Left ventricle myocardium inferior (tissue), 1 donor: ENCODE data around the gene ANXA2R. TPM values are rescaled to one million over a fixed set of nuclear protein-coding genes. Genes with fewer than 3 reads are reported as not detected.

Experiments
- DNase-seq: peaks from one replicate; pipeline ENCODE4 v3.0.0-alpha.2; 2020
- H3K27ac ChIP-seq: fragments of 200-600 bp; replicated peaks from 2 replicates; pipeline ENCODE4 v1.8.0; 2021
- H3K27me3 ChIP-seq: fragments of 200-600 bp; 2 replicates; pipeline ENCODE4 v1.8.0; 2021; ENCODE audit warnings: low read depth
- H3K36me3 ChIP-seq: fragments of 200-600 bp; 2 replicates; pipeline ENCODE4 v1.8.0; 2021
- H3K4me1 ChIP-seq: fragments of 200-600 bp; 2 replicates; pipeline ENCODE4 v1.8.0; 2021
- H3K4me3 ChIP-seq: fragments of 200-600 bp; 2 replicates; pipeline ENCODE4 v1.8.0; 2021; ENCODE audit warnings: mild to moderate bottlenecking, moderate library complexity
- H3K9me3 ChIP-seq: fragments of 200-600 bp; replicated peaks from 2 replicates; pipeline ENCODE4 v1.8.0; 2021
- intact Hi-C: fragments of 100-400 bp; cut with micrococcal nuclease; formaldehyde crosslinking; loops from one replicate; pipeline ENCODE4 v1.11.0; 2022
- total RNA-seq: library from RNA; stranded (reverse); fragmentation: NEBNext Ultra II Directional; extraction: Animal tissue kit (Norgen Biotek cat#: 25700); gene quantifications from one replicate; pipeline ENCODE4 v1.2.1, GENCODE V29; 2021
- TF ChIP-seq, protein P1 (sequence below): fragments of 200-600 bp; IDR thresholded peaks from 2 replicates; pipeline ENCODE4 v1.8.0; 2021; ENCODE audit warnings: antibody characterized with exemption, mild to moderate bottlenecking, borderline replicate concordance
- donor health status: DM: no; HTN: yes; CAD: no; lungs with severe emphysema.

The ANXA2R gene
- total RNA-seq, 1 donor from 2014 or later: 0.82 TPM

DNA sequence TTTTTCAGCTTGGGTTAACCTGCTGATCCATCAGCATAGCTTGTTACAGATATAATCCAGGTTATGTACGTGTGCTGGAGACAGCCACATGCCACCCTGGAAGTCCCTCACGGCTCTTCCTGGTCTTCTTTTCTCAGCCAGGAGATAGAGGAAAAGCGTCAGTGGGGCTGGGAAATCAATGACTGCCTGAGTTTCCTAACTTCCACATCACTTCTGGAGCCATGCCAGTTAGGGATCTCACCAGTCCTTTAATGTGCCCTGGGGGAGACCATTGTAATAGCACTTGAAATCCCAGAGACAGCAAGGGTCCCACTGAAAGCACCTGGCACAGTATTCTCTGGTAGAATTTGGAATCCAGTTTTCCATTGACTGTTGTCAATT, 29.2 kb downstream of the ANXA2R start:
- intact Hi-C loops: no loop called here
- TF ChIP-seq, protein P1, sequence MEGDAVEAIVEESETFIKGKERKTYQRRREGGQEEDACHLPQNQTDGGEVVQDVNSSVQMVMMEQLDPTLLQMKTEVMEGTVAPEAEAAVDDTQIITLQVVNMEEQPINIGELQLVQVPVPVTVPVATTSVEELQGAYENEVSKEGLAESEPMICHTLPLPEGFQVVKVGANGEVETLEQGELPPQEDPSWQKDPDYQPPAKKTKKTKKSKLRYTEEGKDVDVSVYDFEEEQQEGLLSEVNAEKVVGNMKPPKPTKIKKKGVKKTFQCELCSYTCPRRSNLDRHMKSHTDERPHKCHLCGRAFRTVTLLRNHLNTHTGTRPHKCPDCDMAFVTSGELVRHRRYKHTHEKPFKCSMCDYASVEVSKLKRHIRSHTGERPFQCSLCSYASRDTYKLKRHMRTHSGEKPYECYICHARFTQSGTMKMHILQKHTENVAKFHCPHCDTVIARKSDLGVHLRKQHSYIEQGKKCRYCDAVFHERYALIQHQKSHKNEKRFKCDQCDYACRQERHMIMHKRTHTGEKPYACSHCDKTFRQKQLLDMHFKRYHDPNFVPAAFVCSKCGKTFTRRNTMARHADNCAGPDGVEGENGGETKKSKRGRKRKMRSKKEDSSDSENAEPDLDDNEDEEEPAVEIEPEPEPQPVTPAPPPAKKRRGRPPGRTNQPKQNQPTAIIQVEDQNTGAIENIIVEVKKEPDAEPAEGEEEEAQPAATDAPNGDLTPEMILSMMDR: no peak
- Histone ChIP-seq H3K36me3 (no peaks in the 10 kb centered on the region), H3K4me1 (peaks cover 29% of the 10 kb centered on the region), H3K9me3 (no peaks in the 10 kb centered on the region), H3K27ac (peak overlapping the region; percentile 92), H3K4me3 (no peak overlapping the region), H3K27me3 (peaks cover 62% of the 10 kb centered on the region)
- no peak for DNase-seq

DNA sequence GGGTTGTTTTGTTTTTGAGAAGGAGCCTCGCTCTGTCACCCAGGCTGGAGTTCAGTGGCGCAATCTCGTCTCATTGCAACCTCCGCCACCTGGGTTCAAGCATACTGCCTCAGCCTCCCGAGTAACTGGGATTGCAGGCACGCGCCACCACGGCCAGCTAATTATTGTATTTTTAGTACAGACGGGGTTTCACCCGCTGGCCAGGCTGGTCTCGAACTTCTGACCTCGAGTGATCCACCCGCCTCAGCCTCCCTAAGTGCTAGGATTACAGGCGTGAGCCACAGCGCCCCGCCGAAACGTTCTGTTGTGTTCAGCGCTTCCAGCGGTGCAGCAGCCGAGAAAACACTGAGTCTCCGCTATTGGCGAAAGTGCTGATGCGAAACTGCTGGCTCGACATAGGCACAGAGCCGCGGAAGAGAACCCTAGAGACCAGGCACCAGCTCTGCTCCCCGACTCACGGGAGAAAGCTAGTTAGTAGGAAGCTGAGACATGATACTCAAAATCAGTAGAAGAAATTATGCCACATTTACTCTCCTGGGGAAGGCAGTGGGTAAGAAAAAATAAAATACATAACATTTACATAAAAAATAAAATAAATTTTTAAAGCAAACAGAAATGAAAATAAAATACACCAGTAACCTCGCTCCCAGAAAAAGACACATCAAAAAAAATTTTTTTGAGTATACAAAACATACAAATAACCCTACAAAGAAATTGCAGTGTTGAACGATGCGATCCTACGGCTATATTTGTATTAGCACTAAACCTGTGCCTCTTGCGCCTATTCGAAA, 31.6 kb downstream of the ANXA2R start:
- peak overlapping the region; percentile 65 for H3K4me3 ChIP-seq
- peaks cover 75% of the 10 kb centered on the region for H3K27me3 ChIP-seq
- H3K36me3 ChIP-seq: no peaks in the 10 kb centered on the region
- no peaks in the 10 kb centered on the region for H3K9me3 ChIP-seq
- DNase-seq: peak; percentile 84
- TF ChIP-seq, protein P1: peak; percentile 9
- H3K27ac ChIP-seq: peak overlapping the region; percentile 92
- H3K4me1 ChIP-seq: peaks cover 29% of the 10 kb centered on the region
- intact Hi-C loops: loop anchor here (2.0 kb wide), 1 partner anchor 16 kb away; no protein-coding TSS in a partner anchor

DNA sequence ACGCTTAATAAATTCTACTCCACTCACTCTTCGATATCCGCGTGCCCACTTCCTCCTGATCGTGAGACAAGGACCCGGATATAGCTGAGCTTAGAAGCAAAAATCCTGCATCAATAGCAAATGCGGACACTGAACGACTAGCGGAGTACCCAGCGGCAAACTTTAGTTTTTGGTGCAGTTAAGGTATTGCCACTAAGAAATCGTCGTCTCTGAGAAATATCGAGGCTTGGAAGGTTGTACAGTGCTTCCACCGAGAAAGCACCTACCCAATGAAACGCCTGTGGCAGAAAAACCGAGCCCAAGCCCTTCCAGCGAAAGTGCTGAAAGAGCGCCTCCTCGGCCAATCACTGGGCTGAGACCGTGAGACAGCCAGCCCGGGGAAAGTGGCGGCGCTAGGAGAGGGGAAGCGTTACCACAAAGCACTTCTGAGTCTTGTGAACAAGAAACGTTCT, 32.2 kb downstream of the ANXA2R start:
- Histone ChIP-seq H3K36me3 (no peaks in the 10 kb centered on the region), H3K4me1 (peaks cover 29% of the 10 kb centered on the region), H3K27ac (peak overlapping the region; percentile 92), H3K4me3 (peak overlapping the region; percentile 65), H3K9me3 (no peaks in the 10 kb centered on the region), H3K27me3 (peaks cover 81% of the 10 kb centered on the region)
- intact Hi-C loops: loop anchor here (2.0 kb wide), 1 partner anchor 15 kb away; no protein-coding TSS in a partner anchor
- TF ChIP-seq, protein P1: no peak
- DNase-seq: peak; percentile 69

DNA sequence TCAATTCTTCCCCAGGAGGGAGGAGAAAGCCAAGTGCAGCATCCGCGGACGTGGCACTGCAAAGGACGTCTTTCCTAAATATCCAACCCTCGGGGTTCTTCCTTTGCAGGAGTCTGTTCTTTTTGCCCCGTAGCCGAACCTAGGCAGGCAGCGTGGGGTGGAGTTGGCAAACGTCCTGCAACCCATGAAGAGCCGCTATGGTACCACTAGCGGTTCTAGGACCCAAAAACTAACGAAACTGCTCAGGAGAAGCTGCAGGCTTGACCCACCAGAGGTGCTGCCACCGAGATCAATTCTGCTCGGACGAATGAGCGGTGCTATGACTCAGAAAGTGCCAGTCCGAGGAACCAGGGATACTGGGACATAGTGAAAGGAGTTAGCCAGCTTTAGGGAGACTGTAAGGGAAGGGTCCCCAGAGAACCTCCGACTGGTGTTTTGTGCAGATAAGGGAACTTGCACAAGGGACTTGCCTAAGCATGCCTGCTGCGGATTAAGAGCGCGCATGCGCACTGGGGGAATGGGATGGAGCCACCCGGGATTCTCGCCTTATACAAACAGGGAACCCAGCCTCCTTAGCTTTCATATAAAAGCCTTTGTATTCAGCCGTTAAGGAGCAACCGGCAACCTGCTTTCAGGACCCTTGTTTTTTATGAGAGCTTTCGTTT, 32.7 kb downstream of the ANXA2R start:
- TF ChIP-seq, protein P1: no peak
- Histone ChIP-seq H3K27me3 (peaks cover 87% of the 10 kb centered on the region), H3K4me1 (peaks cover 29% of the 10 kb centered on the region), H3K27ac (peak overlapping the region; percentile 92), H3K9me3 (no peaks in the 10 kb centered on the region), H3K36me3 (no peaks in the 10 kb centered on the region), H3K4me3 (peak overlapping the region; percentile 65)
- peak; percentile 85 for DNase-seq
- intact Hi-C loops: no loop called here

DNA sequence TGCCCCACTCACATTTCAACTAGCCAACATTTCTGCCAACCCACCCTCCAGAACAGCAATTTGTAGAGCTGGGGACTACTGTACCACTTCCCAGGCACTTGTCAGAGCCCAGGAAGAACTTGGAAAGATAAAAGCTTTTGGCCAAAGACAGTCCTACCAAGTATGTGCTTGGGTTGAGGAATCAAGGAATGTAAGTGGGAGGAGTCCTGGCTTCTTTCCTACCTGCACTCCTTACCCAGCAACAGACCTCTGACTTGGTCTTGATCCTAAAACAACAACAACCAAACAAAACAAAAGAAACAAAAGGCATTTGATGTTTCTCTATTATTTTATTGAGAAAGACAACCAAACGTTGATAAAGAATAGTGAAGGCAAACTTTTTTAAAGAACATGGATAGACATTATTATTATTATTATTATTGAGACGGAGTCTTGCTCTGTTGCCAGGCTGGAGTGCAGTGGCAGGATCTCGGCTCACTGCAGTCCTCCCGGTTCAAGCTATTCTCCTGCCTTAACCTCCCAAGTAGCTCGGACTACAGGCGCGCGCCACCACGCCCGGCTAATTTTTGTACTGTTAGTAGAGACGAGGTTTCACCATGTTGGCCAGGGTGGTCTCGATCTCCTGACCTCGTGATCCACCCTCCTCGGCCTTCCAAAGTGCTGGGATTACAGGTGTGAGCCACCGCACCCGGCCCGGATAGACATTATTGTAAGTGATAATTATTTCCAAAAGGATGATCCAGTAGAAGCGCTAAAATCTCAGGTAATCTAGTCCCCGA, 33.5 kb downstream of the ANXA2R start:
- no peak for DNase-seq
- Histone ChIP-seq H3K27ac (peak overlapping the region; percentile 92), H3K4me1 (peaks cover 29% of the 10 kb centered on the region), H3K27me3 (peaks cover 94% of the 10 kb centered on the region), H3K36me3 (no peaks in the 10 kb centered on the region), H3K9me3 (no peaks in the 10 kb centered on the region), H3K4me3 (peak overlapping the region; percentile 65)
- TF ChIP-seq, protein P1: no peak
- intact Hi-C loops: no loop called here
